NT2/D1 (cell line): ENCODE measurements around the gene BCDIN3D.

Source experiments
- DNase-seq: peaks from one replicate; pipeline ENCODE4 v3.0.0-alpha.2; 2011; ENCODE audit warnings: low read depth, low spot score
- H3K27me3 ChIP-seq: 2 replicates; pipeline ENCODE4 v1.6.0; 2011; ENCODE audit warnings: mild to moderate bottlenecking; ENCODE audit not compliant: insufficient read length, insufficient read depth
- H3K36me3 ChIP-seq: 2 replicates; pipeline ENCODE4 v1.6.1; 2011; ENCODE audit warnings: mild to moderate bottlenecking, low read length, mixed read lengths; ENCODE audit not compliant: insufficient read depth, insufficient read length
- H3K4me1 ChIP-seq: 2 replicates; pipeline ENCODE4 v1.5.1; 2011; ENCODE audit not compliant: insufficient read depth, insufficient read length
- H3K4me3 ChIP-seq: 2 replicates; pipeline ENCODE4 v1.5.1; 2011; ENCODE audit warnings: low read depth; ENCODE audit not compliant: insufficient read length
- H3K9ac ChIP-seq: 2 replicates; pipeline ENCODE4 v1.6.0; 2011; ENCODE audit warnings: low read depth; ENCODE audit not compliant: insufficient read length
- H3K9me3 ChIP-seq: 2 replicates; pipeline ENCODE4 v1.5.1; 2011; ENCODE audit warnings: mild to moderate bottlenecking, low read length; ENCODE audit not compliant: insufficient read depth
- SUZ12 ChIP-seq: IDR thresholded peaks from 2 replicates; pipeline ENCODE4 v1.6.1; 2011; ENCODE audit not compliant: insufficient read length, insufficient read depth; ENCODE audit errors: extremely low read depth
- YY1 ChIP-seq: IDR thresholded peaks from 2 replicates; pipeline ENCODE4 v1.6.1; 2011; ENCODE audit not compliant: insufficient read length, insufficient read depth
- ZNF274 ChIP-seq: IDR thresholded peaks from 2 replicates; pipeline ENCODE4 v1.6.1; 2011; ENCODE audit warnings: mild to moderate bottlenecking, low read depth, low read length

BCDIN3D gene

GRCh38 chr12:49797449-49797776 lies 45.5 kb downstream of the BCDIN3D start:
- H3K4me1 ChIP-seq = peaks cover 1% of the 10 kb centered on the region
- TF ChIP-seq SUZ12 (no peak), ZNF274 (no peak), YY1 (no peak)
- no peak overlapping the region for H3K9ac ChIP-seq
- H3K27me3 ChIP-seq = no peaks in the 10 kb centered on the region
- no peak overlapping the region for H3K4me3 ChIP-seq
- peaks cover 95% of the 10 kb centered on the region for H3K36me3 ChIP-seq
- no peaks in the 10 kb centered on the region for H3K9me3 ChIP-seq
- no peak for DNase-seq

DNA sequence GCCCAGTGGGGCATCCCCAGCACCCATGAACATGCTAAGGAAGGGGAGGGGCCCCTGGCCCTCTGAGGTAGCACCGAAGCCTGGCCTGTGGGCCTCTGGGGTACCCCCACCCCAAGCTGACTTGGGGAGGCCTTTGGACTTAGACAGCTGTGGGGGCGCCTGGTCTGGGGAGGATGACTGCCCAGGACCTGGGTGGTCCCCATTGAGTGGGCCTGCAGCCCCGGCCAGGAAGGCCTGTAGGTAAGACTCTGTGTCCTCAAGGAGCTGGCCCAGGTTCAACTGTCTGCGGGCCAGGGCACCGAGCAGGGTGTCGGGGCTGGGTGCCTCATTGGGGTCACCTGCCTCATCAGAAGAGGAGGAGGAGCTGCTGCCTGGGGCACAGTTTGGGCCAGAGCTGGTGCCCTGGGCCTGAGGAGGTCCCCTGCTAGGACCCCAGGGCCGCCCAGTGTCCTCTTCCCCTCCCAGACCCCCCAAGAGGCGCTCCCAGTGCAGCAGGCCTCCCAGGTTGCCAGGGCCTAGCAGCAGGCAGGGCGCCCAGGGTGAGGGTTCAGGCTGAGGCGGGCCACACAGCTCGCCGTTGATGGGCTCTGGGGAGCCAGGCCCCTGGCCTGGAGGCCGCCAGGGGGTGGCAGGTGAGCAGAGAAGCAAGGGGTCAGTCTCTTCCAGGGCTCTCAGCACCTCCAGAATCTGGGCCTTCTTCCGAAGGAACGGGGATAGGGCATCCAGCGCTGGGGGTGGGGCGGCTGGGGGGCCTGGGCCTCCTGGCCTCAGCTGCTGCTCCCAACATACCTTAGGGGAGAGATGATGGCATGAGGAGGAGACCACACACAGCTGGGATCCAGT lies 46.1 kb downstream of the BCDIN3D start:
- Histone ChIP-seq H3K36me3 (peaks cover 97% of the 10 kb centered on the region), H3K4me1 (peaks cover 1% of the 10 kb centered on the region), H3K4me3 (no peak overlapping the region), H3K9me3 (no peaks in the 10 kb centered on the region), H3K27me3 (no peaks in the 10 kb centered on the region), H3K9ac (no peak overlapping the region)
- no peak for DNase-seq
- no peak for TF ChIP-seq ZNF274
- no peak for TF ChIP-seq SUZ12
- TF ChIP-seq YY1 = no peak

- H3K9me3 ChIP-seq = no peaks in the 10 kb centered on the region
- H3K4me3 ChIP-seq = no peak overlapping the region
- H3K27me3 ChIP-seq = no peaks in the 10 kb centered on the region
- H3K9ac ChIP-seq = no peak overlapping the region
- H3K36me3 ChIP-seq = peaks cover 97% of the 10 kb centered on the region
- TF ChIP-seq ZNF274 (no peak), SUZ12 (no peak), YY1 (no peak)
- H3K4me1 ChIP-seq = peaks cover 7% of the 10 kb centered on the region
- DNase-seq = no peak
Observed at GRCh38 chr12:49796155-49796554, 46.8 kb downstream of the BCDIN3D start.

DNA sequence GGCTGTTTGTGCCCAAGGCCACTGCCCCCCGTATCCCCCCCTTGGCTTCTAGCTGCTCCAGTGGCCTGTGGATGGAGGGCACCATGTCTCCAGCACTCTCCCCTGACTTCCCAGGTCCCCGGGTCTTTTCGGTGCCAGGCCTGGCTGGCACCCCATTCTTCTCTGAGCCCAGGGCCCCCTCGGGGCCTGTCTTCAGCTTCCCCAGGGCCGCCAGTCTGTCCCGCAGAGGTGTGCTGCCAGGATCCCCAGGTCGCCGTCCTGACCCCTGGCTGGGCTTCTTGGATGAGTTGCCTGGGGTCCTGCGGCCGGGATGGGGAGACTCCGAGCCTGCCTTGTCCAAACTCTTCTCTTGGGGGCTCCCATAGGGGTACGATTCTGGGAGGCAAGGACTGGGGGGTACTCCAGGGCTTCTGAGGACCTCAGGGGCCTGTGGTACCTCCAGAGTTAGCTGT lies 47.2 kb downstream of the BCDIN3D start:
- no peak for DNase-seq
- H3K36me3 ChIP-seq = peaks cover 96% of the 10 kb centered on the region
- H3K4me1 ChIP-seq = peaks cover 8% of the 10 kb centered on the region
- TF ChIP-seq ZNF274 (no peak), YY1 (no peak), SUZ12 (no peak)
- no peaks in the 10 kb centered on the region for H3K27me3 ChIP-seq
- no peak overlapping the region for H3K4me3 ChIP-seq
- H3K9me3 ChIP-seq = no peaks in the 10 kb centered on the region
- no peak overlapping the region for H3K9ac ChIP-seq

- TF ChIP-seq SUZ12 (no peak), ZNF274 (no peak), YY1 (no peak)
- Histone ChIP-seq H3K4me3 (no peak overlapping the region), H3K4me1 (peaks cover 8% of the 10 kb centered on the region), H3K27me3 (no peaks in the 10 kb centered on the region), H3K9me3 (no peaks in the 10 kb centered on the region), H3K36me3 (peaks cover 96% of the 10 kb centered on the region), H3K9ac (no peak overlapping the region)
- no peak for DNase-seq
Observed at GRCh38 chr12:49794811-49795653, 47.9 kb downstream of the BCDIN3D start.

DNA sequence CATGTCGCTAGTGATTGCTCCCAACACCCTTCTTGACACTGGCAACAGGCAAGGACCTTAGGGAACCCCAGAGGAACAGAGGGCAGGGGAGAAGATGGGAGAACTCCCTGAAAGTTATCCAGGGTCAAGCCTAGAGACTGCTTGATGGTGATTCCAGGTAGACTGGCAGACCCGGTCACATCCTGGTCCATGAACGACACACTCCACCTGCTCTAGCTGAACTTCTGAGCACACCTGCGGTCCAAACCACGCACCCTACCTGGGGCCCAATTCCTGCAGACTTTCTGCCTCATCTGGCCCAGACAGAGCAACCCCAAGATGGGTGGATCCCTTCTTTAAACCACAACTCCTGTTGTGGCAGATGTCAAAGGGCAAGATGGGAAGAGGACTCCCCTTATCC lies 48.9 kb downstream of the BCDIN3D start:
- Histone ChIP-seq H3K9me3 (no peaks in the 10 kb centered on the region), H3K27me3 (no peaks in the 10 kb centered on the region), H3K36me3 (peaks cover 95% of the 10 kb centered on the region), H3K4me3 (no peak overlapping the region), H3K9ac (no peak overlapping the region), H3K4me1 (peaks cover 6% of the 10 kb centered on the region)
- no peak for DNase-seq
- TF ChIP-seq YY1 = no peak
- TF ChIP-seq SUZ12 = no peak
- no peak for TF ChIP-seq ZNF274

- H3K36me3 ChIP-seq = peaks cover 91% of the 10 kb centered on the region
- no peak overlapping the region for H3K4me3 ChIP-seq
- no peak for TF ChIP-seq YY1
- no peak for TF ChIP-seq ZNF274
- TF ChIP-seq SUZ12 = no peak
- peaks cover 6% of the 10 kb centered on the region for H3K4me1 ChIP-seq
- no peak overlapping the region for H3K9ac ChIP-seq
- no peak for DNase-seq
- H3K27me3 ChIP-seq = no peaks in the 10 kb centered on the region
- no peaks in the 10 kb centered on the region for H3K9me3 ChIP-seq
Observed at GRCh38 chr12:49793620-49794019, 49.3 kb downstream of the BCDIN3D start.
